Astrocyte of the cerebellum (primary cell): ENCODE results near the gene GAL3ST1.
"Not testable (repeated sequence)": the region's sequence is repeated elsewhere in the genome, so short reads cannot be mapped to it uniquely, and the experiment has no call there.

Experiments
- DNase-seq: peaks from one replicate; pipeline ENCODE4 v3.0.0-alpha.2; 2011; ENCODE audit warnings: low read depth
- H3K4me3 ChIP-seq: 2 replicates; pipeline ENCODE4 v1.5.1; 2011; ENCODE audit warnings: mild to moderate bottlenecking, low read depth, low read length, moderate library complexity
- in situ Hi-C: cut with HindIII; loops from 2 replicates; pipeline ENCODE4 v1.10.0; 2017; ENCODE audit warnings: low sequenced_read_pairs
- TF ChIP-seq, protein P1 (sequence below): IDR thresholded peaks from 2 replicates; pipeline ENCODE4 v1.5.1; 2012; ENCODE audit warnings: low read length, low read depth, moderate library complexity, mild to moderate bottlenecking; ENCODE audit errors: missing control alignments

The GAL3ST1 gene, protein sequence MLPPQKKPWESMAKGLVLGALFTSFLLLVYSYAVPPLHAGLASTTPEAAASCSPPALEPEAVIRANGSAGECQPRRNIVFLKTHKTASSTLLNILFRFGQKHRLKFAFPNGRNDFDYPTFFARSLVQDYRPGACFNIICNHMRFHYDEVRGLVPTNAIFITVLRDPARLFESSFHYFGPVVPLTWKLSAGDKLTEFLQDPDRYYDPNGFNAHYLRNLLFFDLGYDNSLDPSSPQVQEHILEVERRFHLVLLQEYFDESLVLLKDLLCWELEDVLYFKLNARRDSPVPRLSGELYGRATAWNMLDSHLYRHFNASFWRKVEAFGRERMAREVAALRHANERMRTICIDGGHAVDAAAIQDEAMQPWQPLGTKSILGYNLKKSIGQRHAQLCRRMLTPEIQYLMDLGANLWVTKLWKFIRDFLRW

DNA sequence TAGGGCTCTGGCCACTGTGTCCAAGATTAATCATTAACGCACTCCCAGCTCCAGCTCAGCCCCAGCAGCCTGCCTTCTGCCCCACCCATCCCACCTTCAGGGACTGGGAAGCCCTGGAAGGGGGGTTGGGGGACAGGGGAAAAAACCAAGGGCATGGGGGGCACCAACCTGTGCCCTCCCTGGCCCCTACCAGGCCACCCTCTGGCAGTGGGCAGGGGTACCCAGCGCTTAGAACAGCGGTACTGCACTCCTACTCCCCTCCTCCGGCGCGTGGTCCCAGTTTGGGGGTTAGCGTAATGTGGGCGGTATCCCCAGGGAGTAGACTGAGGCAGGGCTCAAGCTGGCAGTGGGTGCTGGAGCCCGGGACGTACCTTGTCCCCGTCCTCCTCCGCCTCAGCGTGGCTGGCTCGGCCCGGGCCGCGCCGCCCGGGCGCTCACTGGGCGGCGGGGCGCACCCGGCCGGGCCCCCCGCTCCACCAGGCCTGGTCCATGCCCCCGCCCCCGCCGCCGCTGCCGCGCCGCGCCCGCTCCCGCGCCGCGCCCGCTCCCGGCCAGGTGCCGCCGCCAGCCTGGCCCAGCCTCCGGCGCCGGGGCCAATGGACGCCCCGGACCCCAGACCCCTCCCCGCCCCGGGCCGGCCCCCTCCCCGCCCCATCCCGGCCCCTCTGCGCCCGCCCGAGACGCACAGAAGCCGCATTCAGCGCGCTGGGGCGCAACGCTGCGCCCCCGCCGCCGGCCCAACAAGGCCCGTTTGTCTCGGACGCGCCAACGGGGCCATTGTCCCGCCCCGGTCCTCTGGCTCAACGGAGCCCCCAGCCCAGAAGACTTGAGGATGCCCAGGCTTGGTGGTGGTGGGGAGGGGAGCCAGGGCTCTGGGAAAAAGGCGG lies at the start of gene GAL3ST1:
Gene GAL3ST1, minus strand, starts transcription at position 571 of the 887 bp plus-strand sequence. CDS start 17,273 bp downstream, outside the sequence.
- TF ChIP-seq, protein P1, sequence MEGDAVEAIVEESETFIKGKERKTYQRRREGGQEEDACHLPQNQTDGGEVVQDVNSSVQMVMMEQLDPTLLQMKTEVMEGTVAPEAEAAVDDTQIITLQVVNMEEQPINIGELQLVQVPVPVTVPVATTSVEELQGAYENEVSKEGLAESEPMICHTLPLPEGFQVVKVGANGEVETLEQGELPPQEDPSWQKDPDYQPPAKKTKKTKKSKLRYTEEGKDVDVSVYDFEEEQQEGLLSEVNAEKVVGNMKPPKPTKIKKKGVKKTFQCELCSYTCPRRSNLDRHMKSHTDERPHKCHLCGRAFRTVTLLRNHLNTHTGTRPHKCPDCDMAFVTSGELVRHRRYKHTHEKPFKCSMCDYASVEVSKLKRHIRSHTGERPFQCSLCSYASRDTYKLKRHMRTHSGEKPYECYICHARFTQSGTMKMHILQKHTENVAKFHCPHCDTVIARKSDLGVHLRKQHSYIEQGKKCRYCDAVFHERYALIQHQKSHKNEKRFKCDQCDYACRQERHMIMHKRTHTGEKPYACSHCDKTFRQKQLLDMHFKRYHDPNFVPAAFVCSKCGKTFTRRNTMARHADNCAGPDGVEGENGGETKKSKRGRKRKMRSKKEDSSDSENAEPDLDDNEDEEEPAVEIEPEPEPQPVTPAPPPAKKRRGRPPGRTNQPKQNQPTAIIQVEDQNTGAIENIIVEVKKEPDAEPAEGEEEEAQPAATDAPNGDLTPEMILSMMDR: no peak

DNA sequence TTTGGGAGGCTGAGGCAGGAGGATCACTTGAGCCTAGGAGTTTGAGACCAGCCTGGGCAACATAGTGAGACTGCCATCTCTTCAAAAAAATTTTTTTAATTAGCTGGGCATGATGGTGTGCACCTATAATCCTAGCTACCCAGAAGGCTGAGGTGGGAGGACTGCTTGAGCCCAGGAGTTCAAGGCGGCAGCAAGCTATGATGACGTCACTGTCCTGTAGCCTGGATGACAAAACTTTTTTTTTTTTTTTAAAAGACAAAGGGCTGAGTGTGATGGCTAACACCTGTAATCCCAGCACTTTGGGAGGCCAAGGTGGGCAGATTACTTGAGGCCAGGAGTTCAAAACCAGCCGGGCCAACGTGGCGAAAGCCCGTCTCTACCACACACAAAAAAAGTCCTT lies 45.4 kb upstream of the GAL3ST1 start:
- DNase-seq, H3K4me3 ChIP-seq, in situ Hi-C loops: not testable (repeated sequence)

More for the DNA sequence above, at the start of gene GAL3ST1:
- in situ Hi-C loops: no loop called here
- H3K4me3 ChIP-seq: peak within 1 kb of the TSS; percentile 14
- DNase-seq: no peak

DNA sequence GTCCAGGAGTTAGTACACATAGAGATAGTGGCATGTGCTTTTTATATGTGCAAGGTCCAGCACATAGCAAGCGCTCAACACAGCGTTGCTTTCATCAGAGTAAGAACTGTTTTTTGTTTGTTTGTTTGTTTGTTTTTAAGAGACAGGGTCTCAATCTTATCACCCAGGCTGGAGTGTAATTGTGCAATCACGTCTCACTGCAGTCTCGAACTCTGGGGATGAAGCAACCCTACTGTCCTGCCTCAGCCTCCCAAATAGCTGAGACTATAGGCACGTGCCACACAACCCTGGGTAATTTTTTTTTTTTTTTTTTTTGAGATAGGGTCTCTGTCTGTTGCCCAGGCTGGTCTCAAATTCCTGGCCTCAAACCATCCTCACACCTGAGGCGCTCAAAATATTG lies 43.4 kb upstream of the GAL3ST1 start:
- TF ChIP-seq, protein P1: no peak
- in situ Hi-C loops: no loop called here
- no peak for DNase-seq
- H3K4me3 ChIP-seq: no peak overlapping the region

DNA sequence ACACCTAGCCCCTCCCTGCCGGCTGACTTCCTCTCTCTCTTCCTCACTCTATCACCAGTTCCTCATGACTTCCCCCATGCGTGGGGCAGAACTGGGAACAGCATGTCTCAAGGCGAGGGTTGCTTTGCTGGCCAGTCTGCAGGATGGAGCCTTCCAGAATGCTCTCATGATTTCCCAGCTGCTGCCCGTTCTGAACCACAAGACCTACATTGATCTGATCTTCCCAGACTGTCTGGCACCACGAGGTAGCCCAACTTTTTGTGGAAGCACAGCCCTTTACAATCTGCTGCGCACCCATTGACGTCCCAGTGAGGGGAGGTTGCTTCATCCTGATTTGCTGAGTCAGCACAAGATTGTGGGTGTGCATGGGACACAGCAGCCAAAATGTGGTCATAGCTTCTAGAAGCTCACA lies 41.1 kb upstream of the GAL3ST1 start:
- in situ Hi-C loops: no loop called here
- TF ChIP-seq, protein P1: no peak
- DNase-seq: no peak
- no peak overlapping the region for H3K4me3 ChIP-seq

DNA sequence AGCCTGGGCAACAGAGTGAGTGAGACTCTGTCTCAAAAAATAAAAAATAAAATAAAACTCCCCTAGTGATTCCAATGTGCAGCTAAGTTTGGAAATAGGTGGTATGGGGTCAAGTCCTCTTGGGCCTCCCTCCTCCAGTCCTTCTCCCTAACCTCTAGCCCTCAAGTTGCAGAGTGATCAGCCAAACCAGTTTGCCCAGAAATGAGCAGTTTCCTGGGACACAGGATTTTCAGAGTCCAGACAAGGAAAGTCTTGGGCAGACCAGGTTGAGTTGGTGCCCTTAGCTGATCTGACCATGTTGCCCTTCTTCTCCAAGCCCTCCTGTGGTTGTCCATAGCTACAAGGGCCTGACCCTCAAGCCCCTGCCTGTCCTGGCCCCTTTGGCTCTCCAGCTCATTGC lies 40.4 kb upstream of the GAL3ST1 start:
- no peak overlapping the region for H3K4me3 ChIP-seq
- in situ Hi-C loops: no loop called here
- TF ChIP-seq, protein P1: no peak
- DNase-seq: no peak

DNA sequence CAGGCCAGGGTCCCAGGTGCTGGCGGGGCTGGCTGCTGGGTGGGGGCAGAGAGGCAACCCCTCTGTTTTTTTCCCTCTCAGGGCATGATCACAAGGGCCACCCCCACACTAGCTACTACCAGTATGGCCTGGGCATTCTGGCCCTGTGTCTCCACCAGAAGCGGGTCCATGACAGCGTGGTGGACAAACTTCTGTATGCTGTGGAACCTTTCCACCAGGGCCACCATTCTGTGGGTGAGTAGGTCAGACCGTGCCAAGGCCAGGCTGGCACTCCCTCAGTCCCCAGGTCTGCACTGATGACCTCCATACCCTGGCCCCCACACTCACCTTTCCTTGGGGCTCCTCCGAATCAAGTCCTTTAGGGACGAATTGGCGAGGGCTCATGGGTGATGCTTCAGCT lies 39.8 kb upstream of the GAL3ST1 start:
- no peak for DNase-seq
- H3K4me3 ChIP-seq: no peak overlapping the region
- TF ChIP-seq, protein P1: no peak
- in situ Hi-C loops: no loop called here

DNA sequence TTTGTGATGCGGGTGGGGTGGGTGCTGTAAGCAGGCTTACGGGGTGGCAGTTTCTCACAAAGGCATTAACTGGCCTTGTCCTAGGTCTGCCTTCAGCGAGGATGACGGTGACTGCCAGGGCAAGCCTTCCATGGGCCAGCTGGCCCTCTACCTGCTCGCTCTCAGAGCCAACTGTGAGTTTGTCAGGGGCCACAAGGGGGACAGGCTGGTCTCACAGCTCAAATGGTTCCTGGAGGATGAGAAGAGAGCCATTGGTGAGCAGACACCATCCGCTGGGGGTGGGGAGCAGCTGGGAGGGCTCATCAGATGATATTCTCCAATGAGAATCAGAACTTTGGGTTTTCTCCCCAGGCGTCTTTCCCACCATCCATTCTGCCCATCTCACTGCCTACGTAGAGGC lies 38.3 kb upstream of the GAL3ST1 start:
- no peak for DNase-seq
- TF ChIP-seq, protein P1: no peak
- no peak overlapping the region for H3K4me3 ChIP-seq
- in situ Hi-C loops: no loop called here
